HepG2 (cell line): ENCODE measurements around the gene CELSR2. TPM values are rescaled to one million over a fixed set of nuclear protein-coding genes. Genes with fewer than 3 reads are reported as not detected.

Experiments used
- ATAC-seq: fragments of 200-7000 bp; cut with Tn5 transposase; 3 replicates; pipeline ENCODE4 v1.9.1; 2020; ENCODE audit warnings: mild to moderate bottlenecking, moderate library complexity
- BruUV-seq: library from RNA; stranded (reverse); fragments of 400-500 nt; replicated peaks from 2 replicates; lab custom pipeline; 2021; lab: Mats Ljungman, UMichigan
- CTCF ChIA-PET: fragments of 300-600 bp; formaldehyde crosslinking; extraction: SDS; loops from one replicate; lab custom pipeline; 2021; ENCODE audit warnings: low total read pairs, inconsistent platforms, low intra/inter-chr PET ratio; lab: Yijun Ruan, JAX
- POLR2A ChIA-PET: fragments of 350-600 bp; sonication (Branson Sonifier 250); formaldehyde crosslinking; loops from one replicate; lab custom pipeline; 2020; ENCODE audit warnings: antibody characterized with exemption, inconsistent platforms; lab: Yijun Ruan, JAX
- DNase-seq: peaks from one replicate; pipeline ENCODE4 v3.0.0-alpha.2; 2015; ENCODE audit warnings: low spot score
- FAIRE-seq: peaks from 3 replicates; lab custom pipeline; 2011; peaks lifted over from hg19 to GRCh38; lab: Jason Lieb, UNC
- H2AFZ ChIP-seq: one replicate; pipeline ENCODE4 v1.6.1; 2011; ENCODE audit warnings: low read length, inconsistent platforms
- H3K27ac ChIP-seq: fragments of 300-600 bp; 3 replicates; pipeline ENCODE4 v1.8.0; 2011; ENCODE audit warnings: mixed run types, mild to moderate bottlenecking, mixed read lengths, low read length, inconsistent platforms; ENCODE audit not compliant: insufficient read depth; ENCODE audit errors: extremely low read length
- H3K27me3 ChIP-seq, 2 experiments: fragments of 200-600 bp in 1 of 2; 2 replicates in 1 of 2; 3 replicates in 1 of 2; pipeline versions ENCODE4 v1.6.0 to v1.8.0; 2011; ENCODE audit warnings: low read length in 2 of 2, mild to moderate bottlenecking in 2 of 2, moderate library complexity in 2 of 2, inconsistent platforms in 1 of 2; ENCODE audit not compliant: insufficient read depth in 2 of 2, control insufficient read depth in 1 of 2
- H3K36me3 ChIP-seq, 2 experiments: fragments of 200-600 bp in 1 of 2; replicated peaks in 1 of 2; 2 replicates in 1 of 2; 3 replicates in 1 of 2; pipeline versions ENCODE4 v1.5.1 to v1.8.0; 2011; ENCODE audit warnings: low read length in 2 of 2, inconsistent platforms in 1 of 2; ENCODE audit not compliant: insufficient read depth in 2 of 2, control insufficient read depth in 1 of 2
- H3K4me1 ChIP-seq: 2 replicates; pipeline ENCODE4 v1.5.1; 2012; ENCODE audit warnings: low read length, inconsistent platforms; ENCODE audit not compliant: insufficient read depth
- H3K4me2 ChIP-seq: 2 replicates; pipeline ENCODE4 v1.6.0; 2011; ENCODE audit warnings: low read depth, low read length, inconsistent platforms
- H3K4me3 ChIP-seq, 3 experiments: fragments of 200-600 bp in 1 of 3; sonication (generic), shearing (Covaris generic) in 1 of 3; replicated peaks in 1 of 3; 2 replicates each; pipeline ENCODE4 v1.5.1; 2011 to 2016; ENCODE audit warnings: low read length in 3 of 3, inconsistent platforms in 2 of 3, low read depth in 2 of 3, mild to moderate bottlenecking in 2 of 3, control low read depth in 1 of 3, mixed read lengths in 1 of 3; ENCODE audit not compliant: insufficient read depth in 1 of 3
- H3K79me2 ChIP-seq: one replicate; pipeline ENCODE4 v1.6.1; 2011; ENCODE audit warnings: low read length, inconsistent platforms; ENCODE audit not compliant: insufficient read depth
- H3K9ac ChIP-seq: 2 replicates; pipeline ENCODE4 v1.6.0; 2011; ENCODE audit warnings: mild to moderate bottlenecking, low read depth, low read length, inconsistent platforms; ENCODE audit not compliant: insufficient read depth
- H3K9me3 ChIP-seq: 2 replicates; pipeline ENCODE4 v1.5.1; 2012; ENCODE audit warnings: mild to moderate bottlenecking, low read length
- H4K20me1 ChIP-seq: 2 replicates; pipeline ENCODE4 v1.6.0; 2011; ENCODE audit warnings: inconsistent platforms, mild to moderate bottlenecking, low read length, moderate library complexity; ENCODE audit not compliant: insufficient read depth
- FOXC1 ChIP-seq: sonication (generic); formaldehyde crosslinking; IDR thresholded peaks from 2 replicates; pipeline ENCODE4 v1.8.0; 2022; ENCODE audit warnings: mild to moderate bottlenecking, missing genetic modification reagents, borderline replicate concordance
- FOXP1 ChIP-seq, 2 experiments: fragments of 450-650 bp in 1 of 2; IDR thresholded peaks; 2 replicates each; pipeline ENCODE4 v1.6.1; 2017 to 2018; ENCODE audit warnings: antibody characterized with exemption in 1 of 2
- MTF1 ChIP-seq: sonication (generic); formaldehyde crosslinking; IDR thresholded peaks from 2 replicates; pipeline ENCODE4 v1.5.0; 2020; ENCODE audit warnings: missing genetic modification reagents
- NCOR1 ChIP-seq: fragments of 200-600 bp; sonication (generic); IDR thresholded peaks from 2 replicates; pipeline ENCODE4 v1.7.0; 2017; ENCODE audit warnings: antibody characterized with exemption, low read length, borderline replicate concordance
- YY1 ChIP-seq: IDR thresholded peaks from 2 replicates; pipeline ENCODE4 v1.6.1; 2011; ENCODE audit warnings: low read length, low read depth, moderate library complexity, mild to moderate bottlenecking; ENCODE audit not compliant: insufficient read depth, insufficient replicate concordance
- ZNF564 ChIP-seq: sonication (generic); formaldehyde crosslinking; IDR thresholded peaks from 2 replicates; pipeline ENCODE4 v1.8.1; 2023; ENCODE audit warnings: mild to moderate bottlenecking, missing genetic modification reagents
- ZNF652 ChIP-seq: IDR thresholded peaks from 2 replicates; pipeline ENCODE4 v1.6.1; 2016; ENCODE audit warnings: low read depth, borderline replicate concordance
- ZNF780A ChIP-seq: sonication (generic); formaldehyde crosslinking; IDR thresholded peaks from 2 replicates; pipeline ENCODE4 v1.8.0; 2022; ENCODE audit warnings: mild to moderate bottlenecking, missing genetic modification reagents, moderate library complexity
- WGBS: methylation state at CpG from one replicate; pipeline ENCODE4 v1.1.6; 2017; ENCODE audit warnings: low lambda C conversion rate; 5-methylcytosine and 5-hydroxymethylcytosine counted together
- in situ Hi-C: cut with HindIII; loops from 2 replicates; pipeline ENCODE4 v1.10.0; 2017; ENCODE audit warnings: low pct_unique_long_range_greater_than_20kb; ENCODE audit not compliant: extremely low pct_ligation_motif_present
- intact Hi-C: fragments of 100-400 bp; cut with micrococcal nuclease; formaldehyde crosslinking; loops from one replicate; pipeline ENCODE4 v1.10.0; 2022; ENCODE audit not compliant: unreplicated experiment
- polyA plus RNA-seq, 8 experiments: library from polyadenylated mRNA; depleted of rRNA in 3 of 8; stranded (reverse) in 7 of 8; unstranded in 1 of 8; fragments of >200 nt; fragmentation: Illumina TruSeq in 4 of 8; extraction: Trizol in 4 of 8; gene quantifications; 2 replicates each; pipeline versions ENCODE4 v1.2.1 to v1.2.3, GENCODE V29; 2011 to 2016; ENCODE audit warnings: low read depth in 4 of 8, missing spikeins in 1 of 8, mixed read lengths in 1 of 8; ENCODE audit not compliant: insufficient read depth in 1 of 8
- total RNA-seq, 5 experiments: library from RNA; depleted of rRNA; stranded (reverse); fragments of >200 nt; fragmentation: Illumina TruSeq; extraction: Trizol; gene quantifications; 2 replicates each; pipeline ENCODE4 v1.2.3, GENCODE V29; 2016; ENCODE audit warnings: low read depth in 1 of 5
- TF ChIP-seq, protein P1 (sequence below): sonication (generic); formaldehyde crosslinking; IDR thresholded peaks from 2 replicates; pipeline ENCODE4 v1.5.1; 2020; ENCODE audit warnings: missing genetic modification reagents, mild to moderate bottlenecking, borderline replicate concordance
- TF ChIP-seq, protein P2 (sequence below): sonication (generic); formaldehyde crosslinking; IDR thresholded peaks from 2 replicates; pipeline ENCODE4 v1.8.0; 2023; ENCODE audit warnings: mild to moderate bottlenecking, missing genetic modification reagents
- TF ChIP-seq, protein P3 (sequence below): sonication (generic); formaldehyde crosslinking; IDR thresholded peaks from 2 replicates; pipeline ENCODE4 v1.4.0; 2020; ENCODE audit warnings: mild to moderate bottlenecking, missing genetic modification reagents

The CELSR2 gene
- total and polyA plus RNA-seq, 2 of the 13 experiments (the other 11 are each of a cell fraction or from before 2014, with no cell fraction given), result 4.0 to 6.6 TPM

DNA sequence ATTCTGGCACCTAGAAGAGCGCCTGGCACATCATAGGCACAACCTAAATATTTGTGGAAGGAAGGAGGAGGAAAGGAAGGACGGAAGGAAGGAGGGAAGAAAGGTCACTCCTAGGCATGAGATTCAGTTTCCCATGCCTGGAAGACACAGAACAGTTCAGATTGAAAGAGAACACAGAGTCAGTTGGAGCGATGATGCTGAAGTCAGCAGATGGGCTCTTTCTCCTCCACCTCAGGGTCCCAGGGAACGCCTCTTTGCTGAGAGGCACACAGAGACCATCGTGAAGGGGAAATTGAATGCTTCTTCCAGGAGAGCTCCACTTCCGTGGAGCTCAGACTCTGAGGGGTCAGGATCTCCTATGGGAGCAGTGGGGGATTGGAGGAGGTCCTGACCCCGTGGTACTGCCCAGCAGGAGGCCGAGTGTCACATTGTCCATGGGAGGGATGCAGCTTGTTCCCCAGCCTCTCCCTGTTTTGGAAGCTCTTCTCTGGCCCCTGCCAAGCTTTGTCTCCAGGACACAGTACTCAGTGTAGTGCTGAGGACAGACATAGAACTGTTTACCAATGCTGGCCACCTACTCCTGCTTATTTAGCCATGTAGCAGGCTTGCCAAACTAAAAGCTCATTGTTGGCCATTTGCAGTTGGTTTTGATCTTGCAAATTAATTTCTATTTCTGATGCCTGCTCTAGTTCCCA lies 55.0 kb downstream of the CELSR2 start:
- Histone ChIP-seq H3K4me1 (peaks cover 84% of the 10 kb centered on the region), H3K79me2 (no peaks in the 10 kb centered on the region), H3K4me3 (no peak overlapping the region), H3K9me3 (no peaks in the 10 kb centered on the region), H3K4me2 (no peak overlapping the region), H4K20me1 (no peaks in the 10 kb centered on the region), H2AFZ (no peak overlapping the region), H3K27ac (no peak overlapping the region), H3K9ac (no peak overlapping the region), H3K27me3 (no peaks in the 10 kb centered on the region), H3K36me3 (no peaks in the 10 kb centered on the region)
- WGBS, result 83% methylated on average over 5 of the region's 8 CpGs
- ATAC-seq, result no peak
- intact Hi-C loops (no loop called here), in situ Hi-C loops (no loop called here)
- BruUV-seq, result no TSS peak
- FAIRE-seq, result peak; percentile 28
- ChIA-PET POLR2A (interaction anchor here (0.6 to 1.6 kb wide), 2 partner anchors 9 to 21 kb away, joined by 4 to 6 read pairs; partner anchors contain the start of gene PSRC1), CTCF (no interaction called here)
- no peak for DNase-seq
- no peak for TF ChIP-seq FOXC1 (CRISPR knock-in tag)
- TF ChIP-seq, protein P1, sequence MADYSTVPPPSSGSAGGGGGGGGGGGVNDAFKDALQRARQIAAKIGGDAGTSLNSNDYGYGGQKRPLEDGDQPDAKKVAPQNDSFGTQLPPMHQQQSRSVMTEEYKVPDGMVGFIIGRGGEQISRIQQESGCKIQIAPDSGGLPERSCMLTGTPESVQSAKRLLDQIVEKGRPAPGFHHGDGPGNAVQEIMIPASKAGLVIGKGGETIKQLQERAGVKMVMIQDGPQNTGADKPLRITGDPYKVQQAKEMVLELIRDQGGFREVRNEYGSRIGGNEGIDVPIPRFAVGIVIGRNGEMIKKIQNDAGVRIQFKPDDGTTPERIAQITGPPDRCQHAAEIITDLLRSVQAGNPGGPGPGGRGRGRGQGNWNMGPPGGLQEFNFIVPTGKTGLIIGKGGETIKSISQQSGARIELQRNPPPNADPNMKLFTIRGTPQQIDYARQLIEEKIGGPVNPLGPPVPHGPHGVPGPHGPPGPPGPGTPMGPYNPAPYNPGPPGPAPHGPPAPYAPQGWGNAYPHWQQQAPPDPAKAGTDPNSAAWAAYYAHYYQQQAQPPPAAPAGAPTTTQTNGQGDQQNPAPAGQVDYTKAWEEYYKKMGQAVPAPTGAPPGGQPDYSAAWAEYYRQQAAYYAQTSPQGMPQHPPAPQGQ, result no peak
- TF ChIP-seq ZNF780A (CRISPR knock-in tag), result no peak
- no peak for TF ChIP-seq FOXP1 (IDR thresholded peaks at IDR 0.05)
- no peak for TF ChIP-seq FOXP1 (CRISPR knock-in tag; IDR thresholded peaks at IDR 0.05)
- TF ChIP-seq ZNF564 (CRISPR knock-in tag), result no peak
- TF ChIP-seq MTF1 (CRISPR knock-in tag), result no peak
- TF ChIP-seq, protein P2, sequence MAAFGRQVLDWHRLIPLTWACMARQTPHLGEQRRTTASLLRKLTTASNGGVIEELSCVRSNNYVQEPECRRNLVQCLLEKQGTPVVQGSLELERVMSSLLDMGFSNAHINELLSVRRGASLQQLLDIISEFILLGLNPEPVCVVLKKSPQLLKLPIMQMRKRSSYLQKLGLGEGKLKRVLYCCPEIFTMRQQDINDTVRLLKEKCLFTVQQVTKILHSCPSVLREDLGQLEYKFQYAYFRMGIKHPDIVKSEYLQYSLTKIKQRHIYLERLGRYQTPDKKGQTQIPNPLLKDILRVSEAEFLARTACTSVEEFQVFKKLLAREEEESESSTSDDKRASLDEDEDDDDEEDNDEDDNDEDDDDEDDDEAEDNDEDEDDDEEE (CRISPR knock-in tag), result no peak
- TF ChIP-seq ZNF652 (CRISPR knock-in tag), result no peak
- TF ChIP-seq YY1, result no peak
- TF ChIP-seq, protein P3, sequence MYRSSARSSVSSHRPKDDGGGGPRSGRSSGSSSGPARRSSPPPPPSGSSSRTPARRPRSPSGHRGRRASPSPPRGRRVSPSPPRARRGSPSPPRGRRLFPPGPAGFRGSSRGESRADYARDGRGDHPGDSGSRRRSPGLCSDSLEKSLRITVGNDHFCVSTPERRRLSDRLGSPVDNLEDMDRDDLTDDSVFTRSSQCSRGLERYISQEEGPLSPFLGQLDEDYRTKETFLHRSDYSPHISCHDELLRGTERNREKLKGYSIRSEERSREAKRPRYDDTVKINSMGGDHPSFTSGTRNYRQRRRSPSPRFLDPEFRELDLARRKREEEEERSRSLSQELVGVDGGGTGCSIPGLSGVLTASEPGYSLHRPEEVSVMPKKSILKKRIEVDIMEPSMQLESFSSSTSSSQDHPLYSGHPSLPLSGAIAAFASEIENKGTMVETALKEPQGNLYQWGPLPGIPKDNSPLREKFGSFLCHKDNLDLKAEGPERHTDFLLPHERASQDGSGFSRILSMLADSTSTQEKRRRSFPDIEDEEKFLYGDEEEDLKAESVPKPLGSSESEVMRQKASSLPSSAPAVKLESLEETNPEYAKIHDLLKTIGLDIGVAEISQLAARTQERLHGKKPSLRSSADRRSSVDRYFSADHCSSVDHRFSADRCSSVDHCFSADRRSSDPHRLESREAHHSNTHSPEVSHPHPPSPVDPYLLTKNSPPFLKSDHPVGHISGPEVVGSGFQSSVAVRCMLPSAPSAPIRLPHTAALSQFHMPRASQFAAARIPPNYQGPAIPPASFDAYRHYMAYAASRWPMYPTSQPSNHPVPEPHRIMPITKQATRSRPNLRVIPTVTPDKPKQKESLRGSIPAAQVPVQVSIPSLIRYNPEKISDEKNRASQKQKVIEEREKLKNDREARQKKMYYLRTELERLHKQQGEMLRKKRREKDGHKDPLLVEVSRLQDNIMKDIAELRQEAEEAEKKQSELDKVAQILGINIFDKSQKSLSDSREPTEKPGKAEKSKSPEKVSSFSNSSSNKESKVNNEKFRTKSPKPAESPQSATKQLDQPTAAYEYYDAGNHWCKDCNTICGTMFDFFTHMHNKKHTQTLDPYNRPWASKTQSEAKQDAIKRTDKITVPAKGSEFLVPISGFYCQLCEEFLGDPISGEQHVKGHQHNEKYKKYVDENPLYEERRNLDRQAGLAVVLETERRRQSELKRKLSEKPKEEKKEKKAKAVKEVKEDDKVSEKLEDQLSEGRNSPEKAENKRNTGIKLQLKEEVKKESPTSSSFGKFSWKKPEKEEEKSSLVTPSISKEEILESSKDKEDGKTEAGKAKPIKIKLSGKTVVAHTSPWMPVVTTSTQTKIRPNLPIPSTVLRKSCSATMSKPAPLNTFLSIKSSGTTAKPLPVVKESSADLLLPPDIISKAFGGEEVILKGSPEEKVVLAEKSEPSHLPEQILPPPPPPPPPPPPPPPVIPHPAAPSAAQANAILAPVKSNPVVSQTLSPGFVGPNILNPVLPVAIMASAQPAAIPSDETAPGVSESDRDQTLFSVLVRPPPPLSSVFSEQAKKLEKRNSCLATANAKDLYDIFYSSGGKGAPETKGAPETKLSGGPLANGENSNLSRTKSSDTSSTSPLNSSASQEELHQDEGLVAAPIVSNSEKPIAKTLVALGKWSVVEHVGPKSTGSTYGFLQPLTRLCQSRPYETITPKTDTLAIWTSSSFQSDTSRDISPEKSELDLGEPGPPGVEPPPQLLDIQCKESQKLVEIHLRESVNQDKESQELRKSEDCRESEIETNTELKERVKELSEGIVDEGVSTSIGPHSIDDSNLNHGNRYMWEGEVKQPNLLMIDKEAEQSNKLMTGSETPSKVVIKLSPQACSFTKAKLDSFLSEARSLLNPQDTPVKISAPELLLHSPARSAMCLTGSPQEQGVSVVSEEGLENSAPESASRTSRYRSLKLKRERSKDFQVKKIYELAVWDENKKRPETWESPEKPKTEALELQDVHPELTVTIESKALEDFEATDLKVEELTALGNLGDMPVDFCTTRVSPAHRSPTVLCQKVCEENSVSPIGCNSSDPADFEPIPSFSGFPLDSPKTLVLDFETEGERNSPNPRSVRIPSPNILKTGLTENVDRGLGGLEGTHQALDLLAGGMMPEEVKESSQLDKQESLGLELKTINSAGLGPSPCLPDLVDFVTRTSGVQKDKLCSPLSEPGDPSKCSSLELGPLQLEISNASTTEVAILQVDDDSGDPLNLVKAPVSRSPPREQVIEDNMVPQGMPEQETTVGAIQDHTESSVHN (CRISPR knock-in tag), result no peak
- no peak for TF ChIP-seq NCOR1
